ENCODE results near the gene KLF9. TPM values are rescaled to one million over a fixed set of nuclear protein-coding genes. Genes with fewer than 3 reads are reported as not detected.

Gene KLF9
- total and polyA plus RNA-seq, 9 of the 15 experiments (the other 6 are each of a cell fraction or from before 2014, with no cell fraction given): 3.3 to 11.9 (median 6.9) TPM

- no peaks in the 10 kb centered on the region for H3K79me2 ChIP-seq (ENCODE audit: control insufficient read depth, insufficient read depth, low read length)
- no peaks in the 10 kb centered on the region for H4K20me1 ChIP-seq (replicated peaks; ENCODE audit: control insufficient read depth, insufficient read depth, low read length)
- peak overlapping the region; percentile 94 for H3K4me2 ChIP-seq (ENCODE audit: insufficient read depth, low read length)
- in situ Hi-C loops (cut with MboI): no loop called here
- POLR2A ChIA-PET: interaction anchor here (0.5 to 5.2 kb wide), 14 partner anchors 9 to 178 kb away, joined by 3 to 38 read pairs (median 5); no protein-coding TSS in a partner anchor
- H3K36me3 ChIP-seq (ENCODE audit: control insufficient read depth, insufficient read depth, low read length): no peaks in the 10 kb centered on the region
- H3K9ac ChIP-seq (ENCODE audit: insufficient read depth in 1 of 2, low read depth in 2 of 2, low read length in 2 of 2): peak overlapping the region; percentile 99
- H3K27ac ChIP-seq (ENCODE audit: extremely low read depth, low read depth, low read length): peak overlapping the region; percentile 100
- H2AFZ ChIP-seq (ENCODE audit: low read depth, low read length): peak overlapping the region; percentile 78
- H3K4me3 ChIP-seq: peak overlapping the region; percentile 49
- ATAC-seq (peak; percentile 53), DNase-seq (ENCODE audit: extremely low read depth in 1 of 4, low spot score in 3 of 4) (peak; percentile 56 to 75 (median 64)), FAIRE-seq (peak; percentile 84)
- intact Hi-C loops (cut with micrococcal nuclease): loop anchor here (1.0 kb wide), 1 partner anchor 8 kb away; no protein-coding TSS in a partner anchor
- no peaks in the 10 kb centered on the region for H3K9me3 ChIP-seq (replicated peaks; ENCODE audit: control insufficient read depth, insufficient read depth, low read depth, low read length)
- H3K9me1 ChIP-seq (ENCODE audit: control insufficient read depth, insufficient read depth, low read length): no peaks in the 10 kb centered on the region
- 6% methylated on average over 9 of the region's 32 CpGs for WGBS (ENCODE audit: insufficient coverage, low coverage, missing lambda C conversion rate)
- TSS peak; percentile 52 for BruUV-seq (replicated peaks)
- CTCF ChIA-PET (ENCODE audit: low intra/inter-chr PET ratio): no interaction called here
- no peaks in the 10 kb centered on the region for H3K27me3 ChIP-seq (ENCODE audit: control insufficient read depth in 2 of 2, insufficient read depth in 2 of 2, low read length in 2 of 2)
- peaks cover 19 to 34% of the 10 kb centered on the region in 2 experiments; a peak in 4 of 5 replicates for H3K4me1 ChIP-seq (replicated peaks in 1 of 2; ENCODE audit: control insufficient read depth in 2 of 2, insufficient read depth in 2 of 2, low read length in 2 of 2)
- TF ChIP-seq BCLAF1 (IDR thresholded peaks at IDR 0.05; ENCODE audit: borderline replicate concordance in 1 of 2, control insufficient read depth in 1 of 2, low read depth in 2 of 2, low read length in 1 of 2) (no peak), DMBX1 (CRISPR knock-in tag; IDR thresholded peaks at IDR 0.05; ENCODE audit: borderline replicate concordance) (no peak), ZNF561 (CRISPR knock-in tag; conservative IDR thresholded peaks at IDR 0.05) (no peak), NEUROD1 (IDR thresholded peaks at IDR 0.05; ENCODE audit: borderline replicate concordance, low read depth, low read length, partially characterized antibody) (peak; percentile 43), ZNF134 (CRISPR knock-in tag; conservative IDR thresholded peaks at IDR 0.05) (no peak), ERF (CRISPR knock-in tag; IDR thresholded peaks at IDR 0.05) (no peak), MIER1 (IDR thresholded peaks at IDR 0.05; ENCODE audit: low read depth) (no peak), EGR1 (conservative IDR thresholded peaks at IDR 0.05) (peak; percentile 44), GTF2E2 (tag; IDR thresholded peaks at IDR 0.05) (peak; percentile 67; the same call in 1 of the 2 replicates), GTF3C2 (IDR thresholded peaks at IDR 0.05; ENCODE audit: borderline replicate concordance, extremely low read depth, insufficient read length) (no peak), SAP30 (IDR thresholded peaks at IDR 0.05; ENCODE audit: borderline replicate concordance, insufficient read depth, low read depth, low read length, poor library complexity, severe bottlenecking) (peak; percentile 5), FOXK2 (conservative IDR thresholded peaks at IDR 0.05 in 1 of 2, IDR thresholded peaks at IDR 0.05 in 1 of 2; ENCODE audit: low read depth in 2 of 2) (peak; percentile 95 to 96), NFRKB (IDR thresholded peaks at IDR 0.05; ENCODE audit: low read depth) (peak; percentile 96)
These were observed 6.2 kb upstream of the KLF9 start for GRCh38 chr9:70420441-70421271.
